ENCODE measurements around the gene DAP. TPM values are rescaled to one million over a fixed set of nuclear protein-coding genes. Genes with fewer than 3 reads are reported as not detected.
"Not testable (repeated sequence)": the region's sequence is repeated elsewhere in the genome, so short reads cannot be mapped to it uniquely, and the experiment has no call there.

DAP gene
- total RNA-seq, 1 donor from 2014 or later: 74.4 TPM

DNA sequence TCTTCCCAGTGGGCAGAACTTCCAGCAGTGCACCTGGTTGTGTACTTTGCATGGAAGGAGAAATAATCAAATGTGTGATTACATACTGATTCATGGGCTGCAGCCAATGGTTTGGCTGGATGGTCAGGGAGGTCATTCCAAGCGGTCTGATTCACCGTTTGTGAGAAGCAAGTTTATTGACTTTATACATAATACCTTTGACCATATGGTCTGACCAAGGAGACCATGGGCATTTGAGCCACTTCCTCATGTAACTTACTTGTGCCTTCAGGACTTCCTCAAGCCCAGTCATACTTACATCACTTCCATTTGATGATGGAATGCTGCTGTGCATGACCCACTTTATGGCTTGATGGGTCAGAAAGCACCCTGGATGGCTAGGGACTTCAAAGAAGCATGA is 41.1 kb downstream of the DAP start:
- no peaks in the 10 kb centered on the region for H3K27me3 ChIP-seq
- TF ChIP-seq POLR2AphosphoS5 (IDR thresholded peaks at IDR 0.05; ENCODE audit: insufficient read depth in 1 of 2, low read depth in 1 of 2): no peak
- no peak for TF ChIP-seq CTCF (IDR thresholded peaks at IDR 0.05)
- TF ChIP-seq POLR2A (IDR thresholded peaks at IDR 0.05): no peak
- intact Hi-C loops (cut with DNase I): no loop called here

GRCh38 chr5:10718617-10719016 is 42.4 kb downstream of the DAP start:
- H3K36me3 ChIP-seq; H3K9me3 ChIP-seq; H3K4me3 ChIP-seq; H3K27me3 ChIP-seq; H3K27ac ChIP-seq; H3K4me1 ChIP-seq; intact Hi-C loops (cut with DNase I); DNase-seq (ENCODE audit: extremely low spot score in 2 of 2): not testable (repeated sequence)

More for the DNA sequence above, 41.1 kb downstream of the DAP start:
- Histone ChIP-seq H3K4me1 (no peaks in the 10 kb centered on the region), H3K36me3 (peaks cover 0 to 3% of the 10 kb centered on the region in 2 donors), H3K9me3 (no peaks in the 10 kb centered on the region), H3K27ac (no peak overlapping the region), H3K4me3 (no peak overlapping the region)
- no peak for DNase-seq (ENCODE audit: extremely low spot score in 2 of 2)

GRCh38 chr5:10716825-10717224 is 44.2 kb downstream of the DAP start:
- intact Hi-C loops (cut with DNase I); H3K36me3 ChIP-seq; DNase-seq (ENCODE audit: extremely low spot score in 2 of 2): not testable (repeated sequence)

GRCh38 chr5:10715605-10716290 is 45.3 kb downstream of the DAP start:
- H3K4me1 ChIP-seq: no peaks in the 10 kb centered on the region
- no peaks in the 10 kb centered on the region for H3K36me3 ChIP-seq
- no peak overlapping the region for H3K4me3 ChIP-seq
- no peak overlapping the region for H3K27ac ChIP-seq
- H3K9me3 ChIP-seq: no peaks in the 10 kb centered on the region
- no peak for TF ChIP-seq POLR2A (IDR thresholded peaks at IDR 0.05)
- no peak for TF ChIP-seq POLR2AphosphoS5 (IDR thresholded peaks at IDR 0.05; ENCODE audit: insufficient read depth in 1 of 2, low read depth in 1 of 2)
- TF ChIP-seq CTCF (IDR thresholded peaks at IDR 0.05): no peak
- no peak for DNase-seq (ENCODE audit: extremely low spot score in 2 of 2)
- intact Hi-C loops (cut with DNase I): no loop called here
- no peaks in the 10 kb centered on the region for H3K27me3 ChIP-seq

More at GRCh38 chr5:10716825-10717224, 44.2 kb downstream of the DAP start:
- H3K27ac ChIP-seq, H3K9me3 ChIP-seq, H3K4me1 ChIP-seq, H3K4me3 ChIP-seq, H3K27me3 ChIP-seq: not testable (repeated sequence)

DNA sequence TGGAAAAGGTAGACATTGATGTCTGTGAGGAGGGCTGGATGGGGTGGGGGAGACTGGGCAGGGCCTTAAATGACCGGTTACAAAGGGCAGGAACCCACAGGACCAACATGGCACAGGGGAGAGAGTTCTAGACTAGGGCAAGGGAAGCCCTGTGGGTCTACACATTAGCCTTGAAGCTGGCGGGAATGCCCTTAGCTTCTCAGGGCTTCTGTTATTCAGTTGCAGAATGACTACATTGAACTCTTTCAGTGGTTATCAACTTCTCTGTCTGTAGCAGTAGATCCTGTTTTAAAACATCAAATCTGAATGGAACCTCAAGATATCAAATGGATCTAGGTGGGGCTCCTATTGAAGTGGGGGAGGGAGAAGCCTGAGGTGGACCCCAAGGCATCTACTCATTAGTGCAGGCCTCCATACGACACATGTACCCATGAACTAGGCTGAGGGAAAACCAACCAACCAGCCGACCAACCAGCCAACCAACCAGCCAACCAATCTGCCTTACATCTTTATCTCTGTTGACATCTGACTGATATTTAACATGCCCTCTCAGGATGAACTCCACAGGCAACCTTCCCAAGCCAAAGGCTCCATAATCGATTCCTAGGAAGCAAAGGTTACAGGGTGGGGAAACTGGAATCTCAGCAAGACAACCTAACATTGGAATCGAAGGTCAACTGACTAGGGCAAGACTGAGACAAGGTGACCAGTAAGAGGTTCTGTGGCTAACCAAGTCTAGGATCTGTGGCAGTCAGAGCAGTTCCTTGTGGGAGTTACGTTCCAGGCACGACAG is 48.3 kb downstream of the DAP start:
- H3K9me3 ChIP-seq: no peaks in the 10 kb centered on the region
- no peak overlapping the region for H3K27ac ChIP-seq
- intact Hi-C loops (cut with DNase I): no loop called here

More for the DNA sequence above, 48.3 kb downstream of the DAP start:
- no peak overlapping the region for H3K4me3 ChIP-seq
- no peaks in the 10 kb centered on the region for H3K36me3 ChIP-seq
- DNase-seq (ENCODE audit: extremely low spot score in 2 of 2): no peak
- no peaks in the 10 kb centered on the region for H3K4me1 ChIP-seq
- no peaks in the 10 kb centered on the region for H3K27me3 ChIP-seq
- TF ChIP-seq CTCF (IDR thresholded peaks at IDR 0.05): no peak
- TF ChIP-seq POLR2A (IDR thresholded peaks at IDR 0.05): no peak
- TF ChIP-seq POLR2AphosphoS5 (IDR thresholded peaks at IDR 0.05; ENCODE audit: insufficient read depth in 1 of 2, low read depth in 1 of 2): no peak
